ENCODE data around the gene ZHX3.
A peak's percentile ranks its signal among the peaks of the same experiment; 100 is the strongest.

ZHX3 gene

GRCh38 chr20:41191562-41192500 lies 125.7 kb downstream of the ZHX3 start:
- peaks cover 8 to 12% of the 10 kb centered on the region in 2 donors for H3K9me3 ChIP-seq (replicated peaks in 1 of 2; ENCODE audit: control insufficient read depth in 2 of 2, insufficient read depth in 1 of 2, low read depth in 1 of 2, low read length in 2 of 2)
- H3K79me1 ChIP-seq (ENCODE audit: low read depth, low read length): no peaks in the 10 kb centered on the region
- no peak overlapping the region for H3K18ac ChIP-seq (ENCODE audit: low read length)
- H2BK5ac ChIP-seq (ENCODE audit: low read length): peak overlapping the region; percentile 26
- no peaks in the 10 kb centered on the region for H3K4me1 ChIP-seq (ENCODE audit: control insufficient read depth in 2 of 2, insufficient read depth in 1 of 2, low read depth in 1 of 2, low read length in 2 of 2)
- no peaks in the 10 kb centered on the region for H3K27me3 ChIP-seq (ENCODE audit: control insufficient read depth in 3 of 3, insufficient read depth in 3 of 3, low read depth in 1 of 3, low read length in 3 of 3)
- no peak overlapping the region for H3K4me2 ChIP-seq (ENCODE audit: insufficient read depth, low read length, poor library complexity, severe bottlenecking)
- no peak overlapping the region for H4K91ac ChIP-seq (ENCODE audit: low read depth, low read length, poor library complexity)
- no peak overlapping the region for H3K14ac ChIP-seq (ENCODE audit: low read length)
- no peak overlapping the region for H2AFZ ChIP-seq (ENCODE audit: low read length)
- H3K9ac ChIP-seq (ENCODE audit: low read depth, low read length, poor library complexity): no peak overlapping the region
- H3K4me3 ChIP-seq (ENCODE audit: low read length in 2 of 2): peak overlapping the region in 1 of 2 donors; percentile 47
- no peak for DNase-seq (ENCODE audit: low spot score)
- no peak overlapping the region for H2BK15ac ChIP-seq (ENCODE audit: low read length)
- no peak overlapping the region for H3K23ac ChIP-seq (ENCODE audit: low read depth, low read length, poor library complexity)
- no peak overlapping the region for H3K4ac ChIP-seq (ENCODE audit: low read length)
- H4K8ac ChIP-seq (ENCODE audit: low read depth, low read length): no peak overlapping the region
- H3K36me3 ChIP-seq (replicated peaks in 1 of 2; ENCODE audit: control insufficient read depth in 2 of 2, insufficient read depth in 2 of 2, low read length in 2 of 2): peaks cover 0 to 2% of the 10 kb centered on the region in 2 donors
- no CpG with 5 or more reads among the region's 5 CpGs for whole genome bisulfite sequencing, 2 donors (ENCODE audit: extremely low coverage in 2 of 2, insufficient read length in 2 of 2, insufficient replicate concordance in 1 of 2)
- no peak overlapping the region for H2BK12ac ChIP-seq (ENCODE audit: low read length)
- H3K27ac ChIP-seq (replicated peaks; ENCODE audit: low read length): no peak overlapping the region
- H2BK120ac ChIP-seq (ENCODE audit: low read depth, low read length): no peak overlapping the region
- H2AK5ac ChIP-seq (ENCODE audit: low read depth, low read length): no peak overlapping the region

- no peak overlapping the region for H3K14ac ChIP-seq (ENCODE audit: low read length)
- H2BK120ac ChIP-seq (ENCODE audit: low read depth, low read length): no peak overlapping the region
- H2AFZ ChIP-seq (ENCODE audit: low read length): no peak overlapping the region
- no peak overlapping the region for H3K9ac ChIP-seq (ENCODE audit: low read depth, low read length, poor library complexity)
- H4K91ac ChIP-seq (ENCODE audit: low read depth, low read length, poor library complexity): no peak overlapping the region
- H3K36me3 ChIP-seq (replicated peaks in 1 of 2; ENCODE audit: control insufficient read depth in 2 of 2, insufficient read depth in 2 of 2, low read length in 2 of 2): peaks cover 0 to 2% of the 10 kb centered on the region in 2 donors
- no peak overlapping the region for H3K27ac ChIP-seq (replicated peaks; ENCODE audit: low read length)
- H3K4me1 ChIP-seq (ENCODE audit: control insufficient read depth in 2 of 2, insufficient read depth in 1 of 2, low read depth in 1 of 2, low read length in 2 of 2): no peaks in the 10 kb centered on the region
- peaks cover 8 to 10% of the 10 kb centered on the region in 2 donors for H3K9me3 ChIP-seq (replicated peaks in 1 of 2; ENCODE audit: control insufficient read depth in 2 of 2, insufficient read depth in 1 of 2, low read depth in 1 of 2, low read length in 2 of 2)
- no peak overlapping the region for H4K8ac ChIP-seq (ENCODE audit: low read depth, low read length)
- H2AK5ac ChIP-seq (ENCODE audit: low read depth, low read length): no peak overlapping the region
- H3K4me2 ChIP-seq (ENCODE audit: insufficient read depth, low read length, poor library complexity, severe bottlenecking): no peak overlapping the region
- H2BK12ac ChIP-seq (ENCODE audit: low read length): no peak overlapping the region
- H3K79me1 ChIP-seq (ENCODE audit: low read depth, low read length): no peaks in the 10 kb centered on the region
- no peak overlapping the region for H2BK5ac ChIP-seq (ENCODE audit: low read length)
- H3K27me3 ChIP-seq (ENCODE audit: control insufficient read depth in 3 of 3, insufficient read depth in 3 of 3, low read depth in 1 of 3, low read length in 3 of 3): no peaks in the 10 kb centered on the region
- no peak for DNase-seq (ENCODE audit: low spot score)
- no peak overlapping the region for H3K4me3 ChIP-seq (ENCODE audit: low read length in 2 of 2)
- H3K18ac ChIP-seq (ENCODE audit: low read length): no peak overlapping the region
- no peak overlapping the region for H3K4ac ChIP-seq (ENCODE audit: low read length)
- no peak overlapping the region for H2BK15ac ChIP-seq (ENCODE audit: low read length)
- H3K23ac ChIP-seq (ENCODE audit: low read depth, low read length, poor library complexity): no peak overlapping the region
Observed at GRCh38 chr20:41187668-41188067, 129.9 kb downstream of the ZHX3 start.

GRCh38 chr20:41185013-41185757 lies 132.3 kb downstream of the ZHX3 start:
- no peak overlapping the region for H3K27ac ChIP-seq (replicated peaks; ENCODE audit: low read length)
- no peak for DNase-seq (ENCODE audit: low spot score)
- H4K91ac ChIP-seq (ENCODE audit: low read depth, low read length, poor library complexity): no peak overlapping the region
- peaks cover 0 to 5% of the 10 kb centered on the region in 2 donors for H3K9me3 ChIP-seq (replicated peaks in 1 of 2; ENCODE audit: control insufficient read depth in 2 of 2, insufficient read depth in 1 of 2, low read depth in 1 of 2, low read length in 2 of 2)
- no peak overlapping the region for H2BK120ac ChIP-seq (ENCODE audit: low read depth, low read length)
- peaks cover 0 to under 1% of the 10 kb centered on the region in 2 donors for H3K36me3 ChIP-seq (replicated peaks in 1 of 2; ENCODE audit: control insufficient read depth in 2 of 2, insufficient read depth in 2 of 2, low read length in 2 of 2)
- no peak overlapping the region for H2AK5ac ChIP-seq (ENCODE audit: low read depth, low read length)
- H3K14ac ChIP-seq (ENCODE audit: low read length): peak overlapping the region; percentile 91
- H3K18ac ChIP-seq (ENCODE audit: low read length): peak overlapping the region; percentile 32
- H3K4ac ChIP-seq (ENCODE audit: low read length): no peak overlapping the region
- H2BK12ac ChIP-seq (ENCODE audit: low read length): peak overlapping the region; percentile 27
- no peak overlapping the region for H4K8ac ChIP-seq (ENCODE audit: low read depth, low read length)
- no peak overlapping the region for H3K4me2 ChIP-seq (ENCODE audit: insufficient read depth, low read length, poor library complexity, severe bottlenecking)
- H2AFZ ChIP-seq (ENCODE audit: low read length): no peak overlapping the region
- no peak overlapping the region for H3K23ac ChIP-seq (ENCODE audit: low read depth, low read length, poor library complexity)
- WGBS, 2 donors (ENCODE audit: extremely low coverage in 2 of 2, insufficient read length in 2 of 2, insufficient replicate concordance in 1 of 2): no CpG with 5 or more reads among the region's 11 CpGs
- H2BK15ac ChIP-seq (ENCODE audit: low read length): no peak overlapping the region
- H3K4me1 ChIP-seq (ENCODE audit: control insufficient read depth in 2 of 2, insufficient read depth in 1 of 2, low read depth in 1 of 2, low read length in 2 of 2): no peaks in the 10 kb centered on the region
- no peaks in the 10 kb centered on the region for H3K79me1 ChIP-seq (ENCODE audit: low read depth, low read length)
- no peaks in the 10 kb centered on the region for H3K27me3 ChIP-seq (ENCODE audit: control insufficient read depth in 3 of 3, insufficient read depth in 3 of 3, low read depth in 1 of 3, low read length in 3 of 3)
- no peak overlapping the region for H3K9ac ChIP-seq (ENCODE audit: low read depth, low read length, poor library complexity)
- H3K4me3 ChIP-seq (ENCODE audit: low read length in 2 of 2): no peak overlapping the region
- H2BK5ac ChIP-seq (ENCODE audit: low read length): no peak overlapping the region

GRCh38 chr20:41183831-41184230 lies 133.7 kb downstream of the ZHX3 start:
- H3K4me3 ChIP-seq (ENCODE audit: low read length in 2 of 2): no peak overlapping the region
- no peak overlapping the region for H3K27ac ChIP-seq (replicated peaks; ENCODE audit: low read length)
- H3K18ac ChIP-seq (ENCODE audit: low read length): no peak overlapping the region
- no peak overlapping the region for H2BK120ac ChIP-seq (ENCODE audit: low read depth, low read length)
- H2BK5ac ChIP-seq (ENCODE audit: low read length): no peak overlapping the region
- H3K27me3 ChIP-seq (ENCODE audit: control insufficient read depth in 3 of 3, insufficient read depth in 3 of 3, low read depth in 1 of 3, low read length in 3 of 3): no peaks in the 10 kb centered on the region
- H2AFZ ChIP-seq (ENCODE audit: low read length): no peak overlapping the region
- H3K14ac ChIP-seq (ENCODE audit: low read length): no peak overlapping the region
- no peak overlapping the region for H2BK15ac ChIP-seq (ENCODE audit: low read length)
- no peaks in the 10 kb centered on the region for H3K79me1 ChIP-seq (ENCODE audit: low read depth, low read length)
- no peak overlapping the region for H3K23ac ChIP-seq (ENCODE audit: low read depth, low read length, poor library complexity)
- H3K4ac ChIP-seq (ENCODE audit: low read length): no peak overlapping the region
- peaks cover 0 to 5% of the 10 kb centered on the region in 2 donors for H3K9me3 ChIP-seq (replicated peaks in 1 of 2; ENCODE audit: control insufficient read depth in 2 of 2, insufficient read depth in 1 of 2, low read depth in 1 of 2, low read length in 2 of 2)
- no peak overlapping the region for H2BK12ac ChIP-seq (ENCODE audit: low read length)
- H3K36me3 ChIP-seq (replicated peaks in 1 of 2; ENCODE audit: control insufficient read depth in 2 of 2, insufficient read depth in 2 of 2, low read length in 2 of 2): peaks cover 0 to 11% of the 10 kb centered on the region in 2 donors
- no peak overlapping the region for H2AK5ac ChIP-seq (ENCODE audit: low read depth, low read length)
- H4K8ac ChIP-seq (ENCODE audit: low read depth, low read length): no peak overlapping the region
- H3K9ac ChIP-seq (ENCODE audit: low read depth, low read length, poor library complexity): no peak overlapping the region
- no peak for DNase-seq (ENCODE audit: low spot score)
- H3K4me1 ChIP-seq (ENCODE audit: control insufficient read depth in 2 of 2, insufficient read depth in 1 of 2, low read depth in 1 of 2, low read length in 2 of 2): peaks cover 1 to 4% of the 10 kb centered on the region in 2 donors
- WGBS, 2 donors (ENCODE audit: extremely low coverage in 2 of 2, insufficient read length in 2 of 2, insufficient replicate concordance in 1 of 2): no CpG with 5 or more reads among the region's 2 CpGs
- no peak overlapping the region for H4K91ac ChIP-seq (ENCODE audit: low read depth, low read length, poor library complexity)
- H3K4me2 ChIP-seq (ENCODE audit: insufficient read depth, low read length, poor library complexity, severe bottlenecking): no peak overlapping the region
